ENCODE results near the gene PAM. TPM values are rescaled to one million over a fixed set of nuclear protein-coding genes. Genes with fewer than 3 reads are reported as not detected.

PAM gene
- total RNA-seq (ENCODE audit: low replicate concordance), result 236 and 704 TPM in 2 replicates

GRCh38 chr5:102754767-102755431 lies at the start of gene PAM:
Gene PAM (plus strand): TSS chr5:102755305. CDS start chr5:102866196, 110,891 bp downstream.

